ENCODE data around the gene TFF1.

The TFF1 gene

DNA sequence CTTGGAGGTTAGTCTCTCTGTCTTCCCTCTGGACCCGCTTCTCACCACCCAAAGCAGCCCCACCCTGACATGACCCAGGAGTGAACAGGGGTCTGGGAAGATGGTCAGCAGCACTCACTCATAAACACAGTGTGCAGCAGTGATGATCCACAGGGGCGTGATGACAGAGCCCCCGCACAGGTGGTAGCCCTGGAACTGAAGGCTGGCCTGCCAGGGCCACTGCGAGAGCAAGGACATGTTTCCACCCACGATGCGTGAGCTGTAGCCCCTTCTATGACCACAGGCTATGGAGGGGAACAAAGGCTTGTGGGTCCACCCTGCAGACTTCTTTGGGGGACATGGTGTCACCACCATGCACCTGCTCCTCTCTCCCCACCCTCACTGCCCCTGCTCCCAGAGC lies 16.6 kb upstream of the TFF1 start:
- DNase-seq (ENCODE audit: low spot score), result no peak

DNA sequence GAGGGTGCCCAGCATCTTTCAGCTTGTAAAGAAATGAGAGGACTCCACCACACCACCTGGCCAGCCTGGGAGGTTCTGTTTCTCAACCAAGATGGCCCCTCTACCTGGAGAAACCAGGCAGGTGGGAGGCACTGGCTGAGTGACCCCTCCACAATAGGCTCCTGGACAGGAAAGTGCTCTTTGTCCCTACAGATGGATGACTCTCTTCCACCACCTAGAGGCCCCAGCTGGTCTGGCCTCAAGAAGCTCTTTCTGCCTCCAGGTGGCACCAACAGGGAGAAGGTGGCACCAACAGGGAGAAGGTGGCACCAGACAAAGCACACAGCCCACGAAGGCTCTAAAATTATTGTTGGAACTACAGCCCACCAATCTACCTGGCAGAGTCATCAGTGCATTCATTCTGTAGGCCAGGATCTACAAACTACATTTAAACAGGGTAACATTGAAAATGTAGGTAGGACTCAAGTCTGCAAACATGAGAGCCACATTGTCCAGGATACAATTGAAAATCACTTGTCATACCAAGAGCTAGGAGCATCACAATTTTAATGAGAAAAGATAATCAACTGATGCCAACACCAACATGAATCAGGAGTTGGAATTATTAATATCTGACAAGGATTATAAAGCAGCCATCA lies 15.1 kb upstream of the TFF1 start:
- DNase-seq (ENCODE audit: low spot score), result peak; percentile 47

DNA sequence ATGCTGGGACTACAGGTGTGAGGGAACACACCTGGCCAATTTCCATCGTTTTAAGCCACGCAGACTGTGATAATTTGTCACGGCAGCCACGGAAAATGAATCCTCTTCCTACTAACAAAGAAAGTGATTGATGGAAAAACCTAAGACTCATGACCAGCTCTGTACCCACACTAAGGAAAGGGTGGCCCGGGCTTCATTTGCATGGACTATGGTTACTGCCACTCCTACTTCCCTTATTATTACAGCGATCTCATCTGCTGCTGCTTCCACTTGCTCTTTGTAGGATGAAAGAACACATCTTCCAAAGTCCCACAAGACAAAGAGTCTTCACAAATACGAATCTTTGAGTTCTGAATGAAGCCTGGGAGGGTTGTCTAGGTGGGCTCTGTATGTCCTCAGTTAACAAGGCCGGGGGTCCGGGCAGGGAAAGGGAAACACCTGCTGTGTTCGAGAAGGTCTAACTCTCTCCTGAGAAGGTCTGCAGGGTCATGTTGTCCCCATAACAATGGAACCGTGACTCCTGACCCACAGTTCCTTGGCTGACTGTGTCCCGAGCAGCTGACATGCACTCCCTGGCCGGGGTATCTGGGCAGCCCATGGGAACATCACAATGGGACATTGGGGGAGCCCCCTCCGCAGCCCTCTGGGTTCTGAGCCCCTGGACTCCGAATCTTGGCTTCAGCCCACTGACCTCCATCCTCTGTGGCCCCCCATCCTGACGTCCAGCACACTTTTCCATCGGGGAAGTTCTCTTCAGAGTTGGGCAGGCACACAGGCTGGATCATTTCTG lies 13.3 kb upstream of the TFF1 start:
- DNase-seq (ENCODE audit: low spot score), result no peak

DNA sequence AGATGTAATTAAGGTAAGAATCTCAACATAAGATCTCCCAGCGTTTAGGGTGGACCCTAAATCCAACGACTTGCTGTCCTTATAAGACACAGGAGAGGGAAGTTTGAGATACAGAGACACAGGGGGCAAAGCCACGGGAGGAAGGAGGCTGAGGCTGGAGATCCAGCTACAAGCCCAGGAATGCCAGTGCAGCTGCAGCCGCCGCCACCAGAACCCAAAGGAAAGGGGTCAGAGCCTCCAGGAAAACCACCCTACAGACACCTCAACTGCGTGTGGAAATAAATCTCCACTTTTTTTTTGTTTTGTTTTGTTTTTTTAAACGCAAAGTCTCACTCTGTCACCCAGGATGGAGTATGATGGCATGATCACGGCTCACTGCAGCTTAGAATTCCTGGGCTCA lies 12.1 kb upstream of the TFF1 start:
- DNase-seq (ENCODE audit: low spot score), result no peak

DNA sequence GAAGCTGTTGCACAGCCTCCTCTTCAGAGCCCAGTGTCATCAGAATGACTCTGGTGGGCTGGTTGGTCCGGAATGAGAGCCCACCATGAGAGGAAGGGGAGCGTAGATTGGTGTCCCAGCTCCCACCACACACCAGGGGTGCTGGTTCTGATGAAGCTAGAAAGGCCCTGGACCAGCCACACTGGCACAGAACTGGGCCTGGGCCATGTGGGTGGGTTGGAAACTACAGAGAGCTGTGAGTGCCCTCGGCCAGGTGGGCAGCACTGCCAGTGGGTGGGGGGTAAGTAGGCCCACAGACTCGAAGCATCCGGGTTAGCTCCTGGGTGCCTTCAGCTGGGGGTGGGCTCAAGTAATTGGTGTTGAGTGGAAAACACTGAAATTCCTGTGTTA lies 11.6 kb upstream of the TFF1 start:
- DNase-seq (ENCODE audit: low spot score), result no peak

DNA sequence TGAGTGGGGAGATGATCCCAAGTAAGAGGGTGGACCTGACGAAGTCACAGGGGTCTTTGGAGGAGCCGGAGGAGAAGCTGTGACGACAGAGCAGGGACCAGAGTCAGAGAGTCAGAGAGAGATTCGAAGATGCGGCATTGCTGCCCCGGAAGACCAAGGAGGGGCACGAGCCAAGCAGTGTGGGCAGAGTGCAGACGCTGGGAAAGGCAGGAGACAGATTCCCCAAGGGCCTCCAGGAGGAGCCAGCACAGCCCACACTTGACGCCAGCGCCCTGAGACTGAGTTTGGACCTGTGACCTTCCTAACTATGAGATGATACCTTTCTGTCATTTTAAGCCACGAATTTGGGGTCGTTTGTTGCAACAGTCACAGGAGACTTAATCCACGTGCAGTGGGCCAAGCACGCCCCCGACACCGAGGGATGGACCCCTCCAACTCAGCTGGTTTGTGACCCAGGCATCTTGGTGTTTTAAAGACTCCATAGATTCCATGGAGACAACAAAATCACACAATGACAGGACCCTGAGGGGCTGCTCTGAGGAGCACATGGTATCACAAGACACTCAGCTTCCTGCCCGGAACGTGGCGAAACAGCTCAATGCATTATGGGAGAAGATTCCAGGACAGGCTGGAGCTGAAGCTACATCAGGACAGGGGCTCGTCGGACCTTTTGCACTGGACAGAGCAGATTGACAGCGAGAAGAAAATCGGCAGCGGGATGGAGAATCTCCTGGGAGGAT lies 11.0 kb upstream of the TFF1 start:
- DNase-seq (ENCODE audit: low spot score), result no peak

DNA sequence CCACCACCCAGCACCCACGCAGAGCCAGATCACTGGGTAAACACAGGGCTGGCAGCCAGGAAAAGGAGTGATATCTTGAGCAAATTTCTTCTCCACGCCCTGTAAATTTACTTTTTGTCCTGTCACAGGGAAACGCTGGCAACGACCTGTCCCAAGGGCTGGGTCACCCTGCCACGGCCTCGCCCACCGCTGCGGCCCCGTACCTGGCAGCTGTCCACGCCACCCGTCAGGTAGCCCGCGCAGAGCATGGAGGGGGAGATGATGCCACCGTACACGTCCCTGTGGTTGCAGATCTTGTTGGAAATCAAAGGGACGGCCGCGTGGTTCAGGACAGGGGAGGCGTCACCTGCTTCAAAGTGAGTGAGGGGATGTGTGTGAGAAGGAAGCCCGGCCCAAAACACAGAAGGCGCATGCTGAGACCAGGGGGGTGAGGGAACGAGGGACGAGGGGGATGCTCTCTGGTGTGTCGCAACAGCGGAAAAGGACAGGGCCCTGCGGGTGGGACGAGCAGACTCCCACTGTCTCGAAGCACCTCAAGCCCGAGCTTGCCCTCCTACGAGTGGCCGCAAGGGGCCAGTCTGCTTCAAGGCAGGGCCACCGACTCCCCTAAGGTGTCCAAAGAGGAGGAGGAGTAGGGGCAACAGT lies 10.1 kb upstream of the TFF1 start:
- DNase-seq (ENCODE audit: low spot score), result no peak

DNA sequence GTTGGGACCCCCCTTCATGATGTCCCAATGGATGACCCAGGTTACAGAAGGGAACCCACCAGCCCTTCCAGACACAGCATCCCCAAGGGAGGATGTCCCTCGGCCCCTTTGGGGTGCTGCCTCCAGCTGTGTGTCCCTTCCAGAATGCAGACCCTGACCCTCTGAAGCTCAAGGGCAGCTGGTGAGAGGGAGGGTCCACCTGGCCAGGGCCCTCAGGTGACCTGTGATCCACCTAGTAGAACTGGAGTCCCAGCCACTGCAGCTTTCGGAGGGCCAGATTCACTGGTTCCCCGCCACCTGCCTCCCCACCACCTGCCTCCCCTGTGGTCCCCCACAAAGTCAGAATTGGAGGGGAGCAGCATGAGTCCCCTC lies 9.6 kb upstream of the TFF1 start:
- no peak for DNase-seq (ENCODE audit: low spot score)

DNA sequence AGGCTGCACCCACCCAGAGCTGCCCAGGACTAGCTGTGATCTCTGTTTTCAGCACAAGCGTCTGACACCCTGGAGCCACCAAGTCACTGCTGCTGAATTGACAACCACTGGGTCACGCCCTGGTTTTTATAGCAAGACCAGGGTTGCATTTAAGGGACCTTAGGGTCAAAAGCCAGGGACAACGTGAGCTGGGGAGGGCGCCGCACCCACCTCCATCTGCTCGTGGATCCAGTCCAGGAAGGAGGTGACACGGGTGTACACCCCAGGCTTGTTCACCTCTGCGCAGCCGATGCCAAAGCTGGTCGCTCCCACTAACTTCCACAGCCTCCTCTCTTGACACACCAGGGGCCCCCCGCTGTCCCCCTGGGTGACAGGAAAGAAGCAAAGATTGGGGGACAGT lies 9.2 kb upstream of the TFF1 start:
- DNase-seq (ENCODE audit: low spot score), result no peak

DNA sequence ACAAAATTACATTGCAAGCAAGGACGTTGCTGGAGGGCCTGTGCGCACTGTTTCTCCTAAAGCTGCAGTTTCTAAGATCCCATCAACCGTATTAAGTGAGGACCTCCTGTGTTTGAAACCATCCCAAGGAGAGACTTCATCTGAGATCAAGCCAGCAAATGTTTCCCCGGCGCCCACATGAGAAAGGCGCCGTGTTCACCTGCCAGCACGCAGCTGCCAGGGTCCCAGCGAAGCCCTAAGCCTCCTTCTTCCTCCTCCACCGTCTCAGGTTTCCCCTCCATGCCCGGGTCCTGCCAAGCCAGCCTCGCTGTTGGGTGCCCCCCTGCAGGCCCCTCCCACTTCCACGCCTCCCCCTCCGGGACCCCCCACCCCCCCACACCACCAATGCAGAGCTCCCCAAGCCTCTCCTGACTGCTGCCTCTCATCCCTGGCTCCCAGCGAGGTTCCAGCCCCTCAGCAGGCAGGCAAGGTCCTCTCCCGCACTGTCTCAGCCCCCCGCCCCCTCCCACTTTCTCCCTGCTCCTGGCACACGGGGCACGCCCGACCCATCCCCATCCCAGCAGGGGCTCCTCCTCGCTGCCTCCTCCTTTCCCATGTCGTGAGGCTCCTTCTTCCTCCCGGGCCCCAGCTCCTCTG lies 8.6 kb upstream of the TFF1 start:
- DNase-seq (ENCODE audit: low spot score), result no peak

DNA sequence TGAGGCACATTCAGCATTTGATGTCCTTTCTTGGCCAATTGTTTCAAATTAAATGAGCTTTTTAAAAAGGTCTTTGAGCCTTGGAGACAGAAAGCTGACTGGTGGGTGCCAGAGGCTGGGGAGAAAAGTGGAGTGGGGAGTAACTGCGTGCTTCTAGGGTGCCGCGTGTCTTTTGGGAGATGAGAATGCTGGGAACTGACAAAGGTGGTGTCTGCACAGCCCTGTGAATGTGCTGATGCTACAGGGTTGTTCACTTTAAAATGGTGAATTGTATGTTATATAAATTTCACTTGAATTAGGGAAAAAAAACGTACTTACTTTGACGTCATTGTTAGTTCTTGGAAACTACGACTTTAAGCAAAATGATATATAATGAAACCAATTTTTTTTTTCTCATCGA lies 8.1 kb upstream of the TFF1 start:
- DNase-seq (ENCODE audit: low spot score), result no peak

DNA sequence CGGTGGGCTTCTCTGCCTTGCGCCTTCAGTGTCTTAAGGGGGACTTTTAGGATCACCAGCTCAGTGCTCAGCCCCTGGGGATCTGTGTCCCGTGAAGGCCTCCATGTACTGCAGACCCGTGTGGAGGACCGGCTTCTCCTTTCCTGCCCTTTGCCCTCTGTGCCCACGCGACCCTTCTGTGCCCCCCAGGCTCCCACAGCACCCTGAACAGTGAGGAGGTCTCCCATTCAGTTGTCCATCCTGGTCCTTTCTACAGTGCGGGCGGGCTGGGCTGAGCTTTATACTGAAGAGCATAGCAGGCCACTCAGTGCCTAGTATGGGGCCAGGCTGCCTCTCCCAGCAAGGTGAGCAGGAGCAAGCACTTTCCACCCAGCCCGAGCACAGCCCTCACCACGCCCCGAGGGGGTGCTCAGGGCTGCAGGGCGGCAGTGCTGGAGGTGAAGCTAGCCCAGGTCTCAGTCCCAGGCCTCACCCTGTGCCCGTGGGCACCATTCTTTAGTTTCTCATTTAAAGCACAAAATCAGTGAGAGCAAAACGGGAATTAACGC lies 7.6 kb upstream of the TFF1 start:
- no peak for DNase-seq (ENCODE audit: low spot score)

DNA sequence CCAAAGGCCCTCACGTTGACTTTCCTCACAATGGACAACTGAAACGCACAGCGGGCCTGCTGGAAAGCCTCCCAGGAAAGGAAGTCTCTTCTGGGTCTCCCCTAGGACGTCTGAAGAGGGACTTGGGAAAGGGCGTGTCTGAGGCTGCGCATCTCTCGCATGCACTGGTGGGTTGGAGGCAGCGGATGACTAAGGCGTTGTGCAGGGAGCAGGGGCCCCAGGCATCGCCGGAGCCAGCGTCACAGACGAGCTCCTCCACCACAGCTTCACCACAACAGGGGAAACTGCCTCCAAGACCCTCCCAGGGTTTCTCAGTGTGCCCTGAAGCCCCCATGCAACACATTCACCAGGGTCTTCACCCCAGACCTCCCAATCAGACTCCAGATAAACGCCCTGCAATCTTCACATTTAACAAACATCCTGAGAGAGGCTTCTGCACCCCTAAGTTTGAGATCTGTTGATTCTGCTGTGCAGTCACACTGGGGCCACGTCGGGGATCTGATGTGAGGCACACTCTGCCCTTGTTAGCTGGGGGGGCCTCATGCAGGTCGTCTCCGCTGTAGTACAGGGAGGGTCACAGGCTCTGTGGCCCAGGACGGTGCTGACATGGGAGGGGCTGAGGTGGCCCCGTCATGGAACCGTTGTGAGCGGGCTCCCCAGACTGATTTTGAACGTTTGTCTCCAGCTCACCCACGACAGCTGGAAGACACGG lies 7.0 kb upstream of the TFF1 start:
- no peak for DNase-seq (ENCODE audit: low spot score)

DNA sequence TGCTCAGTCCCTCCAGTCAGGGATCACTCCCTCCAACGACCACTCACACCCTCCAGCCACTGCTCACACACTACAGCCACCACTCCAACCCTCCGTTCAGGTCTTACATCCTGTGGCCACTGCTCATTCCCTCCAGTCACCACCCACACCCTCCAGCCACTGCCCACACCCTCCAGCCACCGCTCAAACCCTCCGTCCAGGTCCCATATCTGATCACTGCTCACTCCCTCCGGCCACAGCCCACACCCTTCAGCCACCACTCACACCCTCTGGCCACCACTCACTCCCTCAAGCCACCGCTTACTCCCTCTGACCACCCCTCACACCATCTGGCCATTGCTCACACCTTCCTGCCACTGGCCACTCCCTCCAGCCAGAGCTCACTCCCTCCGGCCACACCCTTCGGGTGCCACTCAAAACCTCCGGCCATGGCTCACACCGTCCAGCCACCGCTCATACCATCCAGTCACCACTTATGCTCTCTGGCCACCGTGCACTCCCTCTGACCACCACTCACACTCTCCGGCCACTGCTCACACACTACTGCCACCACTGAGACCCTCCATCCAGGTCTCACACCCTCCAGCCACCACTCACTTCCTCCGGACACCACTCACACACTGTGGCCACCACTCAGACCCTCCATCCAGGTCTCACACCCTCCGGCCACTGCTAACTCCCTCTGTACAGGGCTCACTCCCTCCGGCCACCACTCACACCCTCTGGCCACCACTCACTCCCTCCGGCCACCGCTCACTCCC lies 4.7 kb upstream of the TFF1 start:
- DNase-seq (ENCODE audit: low spot score), result no peak

DNA sequence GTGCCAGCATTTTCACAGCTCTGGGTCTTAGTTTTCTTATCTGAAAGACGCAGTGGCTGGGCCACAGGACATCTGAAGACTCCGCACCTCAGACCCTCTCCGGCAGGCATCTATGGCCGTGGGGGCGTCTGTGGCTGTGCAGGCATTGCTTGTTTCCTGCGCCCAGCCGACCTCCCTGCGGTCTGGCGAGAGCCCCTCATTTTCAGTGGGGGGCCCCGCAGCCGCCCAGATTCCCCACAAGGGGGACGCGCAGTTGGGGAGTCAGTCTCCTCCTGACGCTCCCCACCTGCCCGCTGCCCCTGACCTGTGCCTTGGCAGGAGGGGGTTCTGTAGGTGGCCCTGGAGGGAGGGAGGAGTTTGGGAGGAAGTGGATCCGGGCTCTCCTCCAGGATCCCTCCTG lies 3.5 kb upstream of the TFF1 start:
- no peak for DNase-seq (ENCODE audit: low spot score)

DNA sequence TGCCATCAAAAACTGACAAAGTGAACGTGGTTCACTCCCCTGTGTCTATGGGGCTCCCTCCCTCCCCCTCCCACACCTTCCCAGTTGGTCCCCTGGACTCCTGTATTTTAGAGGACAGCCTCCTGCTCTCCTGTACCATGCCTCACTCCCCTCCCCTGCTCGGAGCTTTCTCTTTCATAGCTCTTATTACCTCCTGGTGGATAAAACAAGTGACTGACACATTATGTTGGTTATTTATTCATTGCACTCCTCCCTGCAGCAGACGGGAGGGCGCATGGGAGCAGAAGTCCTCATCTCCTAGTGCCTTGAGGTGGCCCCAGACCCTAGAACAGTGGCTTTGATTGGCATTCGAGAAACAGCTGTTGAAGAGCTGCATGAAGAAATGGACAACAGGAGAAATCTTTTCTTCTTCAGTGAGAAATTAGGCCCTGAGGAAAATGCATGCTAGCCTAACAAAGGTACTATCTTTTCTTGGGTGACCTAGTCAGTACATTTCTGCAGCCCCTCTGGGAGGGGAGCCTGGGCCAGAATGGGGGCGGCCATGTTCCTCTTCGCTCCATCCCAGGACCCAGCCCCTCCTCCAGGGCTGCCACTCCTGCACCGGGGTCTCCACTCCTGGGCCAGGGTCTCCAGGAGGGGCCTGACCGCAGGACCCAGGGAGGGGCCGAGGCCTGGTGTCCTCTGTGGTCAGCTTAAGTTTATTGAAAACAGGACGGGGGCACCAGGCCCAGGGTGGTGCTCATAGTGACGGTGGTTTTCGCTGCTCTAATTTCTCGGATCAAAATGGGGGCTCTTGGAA lies 1.2 kb upstream of the TFF1 start:
- no peak for DNase-seq (ENCODE audit: low spot score)

DNA sequence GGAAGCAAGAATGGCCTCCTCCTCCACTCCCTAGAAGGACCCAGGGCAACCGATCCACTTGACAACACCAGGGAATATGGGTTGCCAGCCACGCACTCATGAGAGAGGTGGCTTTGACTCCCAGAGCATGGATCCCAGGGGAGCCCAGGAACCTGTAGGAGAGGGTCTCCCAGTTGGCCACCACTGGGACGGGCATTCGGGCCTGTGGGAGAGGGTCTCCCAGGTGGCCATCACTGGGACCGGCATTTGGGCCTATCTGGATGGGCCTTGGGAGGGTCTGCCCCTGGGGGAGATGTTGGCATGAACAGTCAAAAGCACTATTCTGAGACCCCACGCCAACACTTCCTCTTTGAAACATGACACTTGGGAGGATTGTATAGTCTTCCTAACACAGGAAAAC lies 565 bp downstream of the TFF1 start:
- DNase-seq (ENCODE audit: low spot score), result no peak

DNA sequence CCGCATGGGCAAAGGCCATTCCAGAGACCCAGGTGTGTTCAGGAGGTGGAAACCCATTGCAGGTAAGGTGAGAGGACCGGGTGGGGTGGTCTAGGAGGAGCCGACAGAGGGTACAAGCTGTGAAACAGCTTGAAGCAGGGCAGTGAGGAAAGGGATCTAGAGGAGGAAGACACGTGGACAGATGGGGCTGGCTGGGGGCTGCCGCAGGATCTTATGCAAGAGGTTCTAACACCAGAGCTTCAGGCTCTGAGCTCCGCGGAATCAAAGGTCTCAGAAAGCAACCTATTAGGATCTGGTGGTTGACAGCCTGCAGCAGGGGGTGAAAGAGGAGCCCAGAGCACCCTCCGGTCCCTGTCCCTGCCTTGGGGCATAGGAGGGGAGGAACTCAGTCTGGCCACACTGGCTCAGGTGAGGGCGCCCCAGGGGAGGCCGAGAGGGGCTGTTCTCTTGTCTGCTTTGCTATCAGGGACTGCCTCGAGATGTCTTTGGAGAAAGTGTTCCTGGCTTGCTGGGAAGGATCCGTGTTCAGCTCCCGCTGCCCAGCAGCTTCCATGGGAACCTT lies 1.9 kb downstream of the TFF1 start:
- no peak for DNase-seq (ENCODE audit: low spot score)

DNA sequence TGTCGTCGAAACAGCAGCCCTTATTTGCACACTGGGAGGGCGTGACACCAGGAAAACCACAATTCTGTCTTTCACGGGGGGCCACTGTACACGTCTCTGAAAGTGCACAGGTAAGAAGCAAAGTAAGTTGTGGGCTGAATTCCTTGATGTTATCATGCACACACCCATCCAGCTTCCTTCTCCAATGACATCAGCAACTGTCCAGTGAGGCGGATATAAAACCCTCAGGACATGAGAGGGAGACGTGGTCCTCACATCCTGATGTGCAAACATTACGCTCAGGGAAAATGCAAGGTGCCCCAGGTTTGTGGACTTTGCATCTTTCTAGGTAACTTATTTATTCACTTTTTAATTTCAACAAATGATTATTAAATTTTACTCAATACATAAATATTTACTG lies 3.0 kb downstream of the TFF1 start:
- DNase-seq (ENCODE audit: low spot score), result no peak

DNA sequence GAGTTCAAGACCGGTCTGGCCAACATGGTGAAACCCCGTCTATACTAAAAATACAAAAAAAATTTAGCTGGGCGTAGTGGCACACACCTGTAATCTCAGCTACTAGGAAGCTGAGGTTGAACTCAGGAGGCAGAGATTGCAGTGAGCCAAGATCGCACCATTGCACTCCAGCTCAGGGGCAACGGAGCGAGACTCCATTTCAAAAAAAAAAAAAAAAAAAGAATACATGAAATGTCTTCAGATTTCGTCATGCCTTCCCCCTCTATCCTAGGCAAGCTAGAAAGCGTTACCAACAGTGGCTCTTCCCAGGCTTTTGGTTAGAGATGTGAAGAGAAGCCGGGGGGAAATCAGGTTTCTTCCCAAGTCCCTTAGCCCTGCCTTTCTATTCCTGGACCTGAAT lies 3.6 kb downstream of the TFF1 start:
- no peak for DNase-seq (ENCODE audit: low spot score)

Measured in RKO (cell line).